Heart left ventricle (tissue), 16 donors: ENCODE data around the gene STXBP5L. TPM values are rescaled to one million over a fixed set of nuclear protein-coding genes. Genes with fewer than 3 reads are reported as not detected.

Experiments used
- ATAC-seq, 4 donors: fragments of 200-7000 bp; cut with Tn5 transposase; one replicate each; pipeline ENCODE4 v1.9.1; 2020 to 2022; ENCODE audit warnings: moderate library complexity in 4 of 4, mild to moderate bottlenecking in 3 of 4, moderate number of reproducible peaks in 1 of 4
- DNase-seq, 5 donors: peaks; one replicate each; pipeline ENCODE4 v3.0.0-alpha.2; 2020
- H3K27ac ChIP-seq, 12 donors: fragments of 200-600 bp; sonication (generic) in 4 of 12; one replicate each; pipeline versions ENCODE4 v1.5.0 to v1.8.0; 2016 to 2022; ENCODE audit warnings: mild to moderate bottlenecking in 2 of 12
- H3K27me3 ChIP-seq, 9 donors: fragments of 200-600 bp; sonication (generic) in 2 of 9; one replicate each; pipeline versions ENCODE4 v1.5.1 to v1.8.0; 2016 to 2022; ENCODE audit warnings: mild to moderate bottlenecking in 3 of 9
- H3K36me3 ChIP-seq, 9 donors: fragments of 200-600 bp; sonication (generic) in 2 of 9; one replicate each; pipeline versions ENCODE4 v1.5.0 to v1.8.0; 2018 to 2022; ENCODE audit warnings: mild to moderate bottlenecking in 2 of 9
- H3K4me1 ChIP-seq, 12 donors: fragments of 200-600 bp; sonication (generic) in 4 of 12; one replicate each; pipeline versions ENCODE4 v1.5.0 to v1.8.0; 2016 to 2022; ENCODE audit warnings: mild to moderate bottlenecking in 3 of 12
- H3K4me3 ChIP-seq, 12 donors: fragments of 200-600 bp; sonication (generic) in 4 of 12; one replicate each; pipeline versions ENCODE4 v1.5.0 to v1.8.0; 2017 to 2022; ENCODE audit warnings: mild to moderate bottlenecking in 9 of 12, moderate library complexity in 4 of 12
- H3K9me3 ChIP-seq, 12 donors: fragments of 200-600 bp; sonication (generic) in 4 of 12; one replicate each; pipeline versions ENCODE4 v1.5.0 to v1.8.0; 2016 to 2022; ENCODE audit warnings: mild to moderate bottlenecking in 1 of 12
- POLR2A ChIP-seq, 2 donors: fragments of 450-650 bp; IDR thresholded peaks; one replicate each; pipeline ENCODE4 v1.6.1; 2017; ENCODE audit warnings: antibody characterized with exemption in 2 of 2, mild to moderate bottlenecking in 2 of 2, moderate library complexity in 2 of 2
- WGBS, 4 donors: extraction: QIAGEN DNeasy Blood & Tissue Kit in 2 of 4; methylation state at CpG; one replicate each; pipeline versions ENCODE4 v1.1.5 to v1.1.7; 2013 to 2018; 5-methylcytosine and 5-hydroxymethylcytosine counted together
- intact Hi-C, 10 donors: fragments of 100-400 bp; cut with DNase I; formaldehyde crosslinking; loops; one replicate each; pipeline versions ENCODE4 v1.11.1 to v1.14.2; 2022
- polyA plus RNA-seq, 2 donors: library from polyadenylated mRNA; stranded (reverse); fragments of 200-250 nt; gene quantifications; one replicate each; pipeline ENCODE4 v1.2.3, GENCODE V29; 2013
- total RNA-seq, 9 donors: library from RNA; depleted of rRNA in 2 of 9; stranded (reverse); fragments of >200 nt in 2 of 9; fragmentation: NEBNext Ultra II Directional in 3 of 9; extraction: Animal tissue kit (Norgen Biotek cat#: 25700) in 3 of 9; gene quantifications; one replicate each; pipeline versions ENCODE4 v1.1.0 to v1.2.4, GENCODE V29; 2016 to 2023
- TF ChIP-seq, protein P1 (sequence below), 12 donors: fragments of 200-600 bp; sonication (generic) in 4 of 12; IDR thresholded peaks; one replicate each; pipeline versions ENCODE4 v1.5.0 to v1.8.0; 2018 to 2022; ENCODE audit warnings: antibody characterized with exemption in 12 of 12, mild to moderate bottlenecking in 5 of 12
- donor health status: ischemic (EF 13 %, LVEDD 7.1; RV severe dilation, severe dysfunction).
- donor health status: healthy with polysubstance abuse.
- donor health status: DM: no; HTN: yes; CAD: no.
- donor health status: DM: no; HTN: no; CAD: no.
- donor health status: ischemic (EF 25% LVEDD 6.9; RV normal size, moderate dysfunction).
- donor health status: ischemic (EF 25% LVEDD 5.7; RV mildly dilated, moderate dysfunction).
- donor health status: healthy.
- donor health status: DM: yes; HTN: yes; CAD: no.
- donor health status: ischemic (EF 35%, LVEDD 5.7; RV mildly dilated, moderate dysfunction).
- donor health status: nonischemic (EF 11% LVEDD 7.7; RV severe dilation, severe dysfunction).
- donor health status: DM: yes; HTN: yes; CAD: no.
- donor health status: PGD.
- donor health status: ischemic (EF 29% LVEDD 5.4; RV normal size, mild dysfunction).
- donor health status: nonischemic (EF 23%, LVEDD 6.1; RV moderate dilation, normal function).

Gene STXBP5L
- total and polyA plus RNA-seq, 11 donors, result 0.10 TPM; not detected in 10

DNA sequence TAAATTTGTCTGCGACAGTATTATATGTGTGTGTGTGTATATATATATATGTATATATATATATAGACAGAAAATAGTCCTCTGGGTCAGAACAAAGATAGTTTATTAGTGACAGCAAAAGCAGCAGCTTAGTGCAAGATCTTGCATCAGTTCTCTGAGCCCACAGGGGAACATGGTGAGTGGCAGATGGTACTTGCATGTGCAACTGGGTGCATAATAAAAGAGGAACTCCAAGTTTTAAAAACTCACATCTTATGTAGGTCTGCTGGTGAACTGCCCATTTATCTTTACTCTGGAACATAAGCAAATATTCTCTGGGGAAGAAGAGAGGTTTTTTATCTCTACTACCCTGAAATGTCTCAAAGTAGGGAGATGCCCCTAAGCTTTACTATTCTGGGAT is 361.4 kb downstream of the STXBP5L start:
- Histone ChIP-seq H3K4me1 (no peaks in the 10 kb centered on the region), H3K27me3 (no peaks in the 10 kb centered on the region), H3K4me3 (no peak overlapping the region), H3K27ac (no peak overlapping the region), H3K36me3 (no peaks in the 10 kb centered on the region), H3K9me3 (peaks cover 0 to 59% (median 7%) of the 10 kb centered on the region in 12 donors)
- intact Hi-C loops, result no loop called here
- 91 to 97% (median 93%) methylated on average over 1 of the region's 1 CpG for WGBS, 4 donors
- DNase-seq (no peak), ATAC-seq (no peak)
- TF ChIP-seq POLR2A (IDR thresholded peaks at IDR 0.05), result no peak
- TF ChIP-seq, protein P1, sequence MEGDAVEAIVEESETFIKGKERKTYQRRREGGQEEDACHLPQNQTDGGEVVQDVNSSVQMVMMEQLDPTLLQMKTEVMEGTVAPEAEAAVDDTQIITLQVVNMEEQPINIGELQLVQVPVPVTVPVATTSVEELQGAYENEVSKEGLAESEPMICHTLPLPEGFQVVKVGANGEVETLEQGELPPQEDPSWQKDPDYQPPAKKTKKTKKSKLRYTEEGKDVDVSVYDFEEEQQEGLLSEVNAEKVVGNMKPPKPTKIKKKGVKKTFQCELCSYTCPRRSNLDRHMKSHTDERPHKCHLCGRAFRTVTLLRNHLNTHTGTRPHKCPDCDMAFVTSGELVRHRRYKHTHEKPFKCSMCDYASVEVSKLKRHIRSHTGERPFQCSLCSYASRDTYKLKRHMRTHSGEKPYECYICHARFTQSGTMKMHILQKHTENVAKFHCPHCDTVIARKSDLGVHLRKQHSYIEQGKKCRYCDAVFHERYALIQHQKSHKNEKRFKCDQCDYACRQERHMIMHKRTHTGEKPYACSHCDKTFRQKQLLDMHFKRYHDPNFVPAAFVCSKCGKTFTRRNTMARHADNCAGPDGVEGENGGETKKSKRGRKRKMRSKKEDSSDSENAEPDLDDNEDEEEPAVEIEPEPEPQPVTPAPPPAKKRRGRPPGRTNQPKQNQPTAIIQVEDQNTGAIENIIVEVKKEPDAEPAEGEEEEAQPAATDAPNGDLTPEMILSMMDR (IDR thresholded peaks at IDR 0.05), result no peak

DNA sequence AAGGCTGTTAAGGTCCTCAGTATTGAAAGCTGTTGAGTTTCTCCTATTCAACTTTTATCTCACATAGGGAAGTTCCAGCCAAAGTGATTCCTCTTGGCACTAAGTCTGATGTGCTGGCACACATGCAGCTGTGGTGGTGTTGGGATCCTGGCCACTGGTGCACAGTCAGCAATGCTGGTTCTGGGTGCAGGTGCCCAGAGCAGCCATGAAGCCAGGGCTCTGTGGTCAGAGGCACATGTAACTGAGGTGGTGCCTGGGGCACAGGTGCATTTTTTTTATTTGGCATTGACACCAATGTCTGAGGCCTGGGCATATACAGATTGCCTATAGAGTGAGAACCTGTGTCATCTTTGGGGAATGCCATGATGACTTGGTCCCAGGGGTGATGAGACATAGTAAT is 366.4 kb downstream of the STXBP5L start:
- Histone ChIP-seq H3K4me3 (no peak overlapping the region), H3K27me3 (no peaks in the 10 kb centered on the region), H3K27ac (no peak overlapping the region), H3K9me3 (peaks cover 0 to 57% (median 12%) of the 10 kb centered on the region in 12 donors), H3K36me3 (no peaks in the 10 kb centered on the region), H3K4me1 (no peaks in the 10 kb centered on the region)
- intact Hi-C loops, result no loop called here
- ATAC-seq, result no peak
- DNase-seq, result no peak
- no peak for TF ChIP-seq POLR2A (IDR thresholded peaks at IDR 0.05)
- TF ChIP-seq, protein P1 (IDR thresholded peaks at IDR 0.05), result no peak

DNA sequence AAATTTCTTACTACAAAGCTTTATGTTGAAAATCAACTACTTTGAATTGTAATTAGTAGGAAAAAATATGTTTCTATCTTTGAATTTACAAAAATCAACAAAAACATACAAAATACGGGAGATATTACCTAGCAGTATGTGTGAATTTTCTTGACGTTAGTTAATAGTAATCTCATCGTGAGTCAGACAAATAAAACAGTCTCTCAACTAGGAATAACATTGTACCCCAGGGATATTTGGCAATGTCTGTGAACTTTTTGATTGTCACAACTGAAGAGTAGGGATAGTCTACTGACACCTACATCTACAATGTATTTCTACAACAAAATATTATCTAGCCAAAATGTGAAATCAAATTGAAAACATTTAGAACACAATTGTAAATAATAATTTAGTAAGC is 387.4 kb downstream of the STXBP5L start:
- no peak for DNase-seq
- ATAC-seq, result no peak
- peaks cover 0 to 10% (median 0%) of the 10 kb centered on the region in 12 donors for H3K9me3 ChIP-seq
- H3K4me3 ChIP-seq, result no peak overlapping the region
- no peaks in the 10 kb centered on the region for H3K4me1 ChIP-seq
- H3K27me3 ChIP-seq, result no peaks in the 10 kb centered on the region
- TF ChIP-seq POLR2A (IDR thresholded peaks at IDR 0.05), result no peak
- H3K27ac ChIP-seq, result no peak overlapping the region
- H3K36me3 ChIP-seq, result no peaks in the 10 kb centered on the region
- intact Hi-C loops, result no loop called here
- 74 to 81% (median 77%) methylated on average over 3 of the region's 3 CpGs for WGBS, 4 donors

DNA sequence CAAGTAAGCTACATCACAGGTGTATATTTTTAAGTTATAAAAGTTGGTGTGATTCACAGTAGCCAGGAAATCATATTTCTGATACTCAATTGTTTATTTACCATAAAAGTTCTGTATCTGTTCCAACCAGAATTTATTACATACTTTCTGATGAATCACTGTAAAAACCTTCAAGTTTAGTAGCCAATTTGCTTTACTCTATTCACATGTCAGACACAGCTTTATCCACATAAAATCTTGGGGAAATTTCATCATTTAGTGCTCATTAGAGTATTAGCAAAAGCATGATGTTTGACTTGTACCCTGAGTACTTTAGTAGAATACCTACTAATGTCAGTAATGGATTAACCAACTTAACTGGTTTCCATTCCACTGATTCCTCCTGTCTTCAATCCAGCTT is 388.0 kb downstream of the STXBP5L start:
- intact Hi-C loops, result no loop called here
- Histone ChIP-seq H3K4me3 (no peak overlapping the region), H3K27me3 (no peaks in the 10 kb centered on the region), H3K4me1 (no peaks in the 10 kb centered on the region), H3K27ac (no peak overlapping the region), H3K9me3 (peaks cover 0 to 10% (median 0%) of the 10 kb centered on the region in 12 donors), H3K36me3 (no peaks in the 10 kb centered on the region)
- DNase-seq (no peak), ATAC-seq (no peak)
- TF ChIP-seq, protein P1 (IDR thresholded peaks at IDR 0.05), result no peak
- TF ChIP-seq POLR2A (IDR thresholded peaks at IDR 0.05), result no peak

DNA sequence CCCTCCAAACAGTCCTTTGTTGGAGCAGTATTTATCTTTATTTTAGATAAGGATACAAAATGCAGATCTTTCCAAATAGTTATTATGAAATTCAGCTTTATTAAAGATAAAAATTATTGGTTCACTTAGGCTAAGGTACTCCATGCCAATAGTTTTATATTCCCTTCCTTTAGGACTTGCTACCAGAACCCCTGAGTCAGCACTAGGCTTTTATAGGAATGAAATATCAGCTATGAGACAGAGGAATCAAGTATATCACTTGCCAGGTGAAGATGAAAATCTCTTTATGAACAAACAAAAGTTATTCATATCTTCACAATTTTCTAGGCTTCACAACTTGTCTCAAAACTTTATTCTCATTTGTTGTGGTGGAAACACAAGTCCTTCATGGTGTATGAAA is 416.3 kb downstream of the STXBP5L start:
- TF ChIP-seq, protein P1 (IDR thresholded peaks at IDR 0.05), result no peak
- no peak for TF ChIP-seq POLR2A (IDR thresholded peaks at IDR 0.05)
- H3K9me3 ChIP-seq, result no peaks in the 10 kb centered on the region
- no peak for ATAC-seq
- H3K27ac ChIP-seq, result no peak overlapping the region
- no peaks in the 10 kb centered on the region for H3K36me3 ChIP-seq
- no peak overlapping the region for H3K4me3 ChIP-seq
- no peaks in the 10 kb centered on the region for H3K4me1 ChIP-seq
- no peak for DNase-seq
- intact Hi-C loops, result no loop called here
- no peaks in the 10 kb centered on the region for H3K27me3 ChIP-seq
